ENCODE data around the gene PRPF39.

DNA sequence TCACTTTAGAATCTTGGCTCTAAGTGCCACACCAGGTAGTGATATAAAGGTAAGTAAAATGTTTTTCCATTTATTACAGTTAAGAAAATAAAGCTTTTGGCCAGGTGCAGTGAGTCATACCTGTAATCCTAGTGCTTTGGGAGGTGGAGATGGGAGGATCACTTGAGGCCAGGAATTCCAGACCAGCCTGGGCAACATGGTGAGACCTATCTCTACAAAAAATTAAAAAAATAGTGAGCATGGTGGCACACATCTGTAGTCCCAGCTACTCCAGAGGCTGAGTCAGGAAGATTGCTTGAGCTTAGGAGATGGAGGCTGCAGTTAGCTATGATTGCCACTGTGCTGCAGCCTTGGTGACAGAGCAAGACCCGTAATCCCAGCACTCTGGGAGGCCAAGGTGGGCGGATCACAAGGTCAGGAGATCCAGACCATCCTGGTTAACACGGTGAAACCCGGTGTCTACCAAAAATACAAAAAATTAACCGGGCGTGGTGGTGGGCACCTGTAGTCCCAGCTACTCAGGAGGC, 56.8 kb downstream of the PRPF39 start:
- TF ChIP-seq POLR2A (IDR thresholded peaks at IDR 0.05): no peak
- TF ChIP-seq, protein P1, sequence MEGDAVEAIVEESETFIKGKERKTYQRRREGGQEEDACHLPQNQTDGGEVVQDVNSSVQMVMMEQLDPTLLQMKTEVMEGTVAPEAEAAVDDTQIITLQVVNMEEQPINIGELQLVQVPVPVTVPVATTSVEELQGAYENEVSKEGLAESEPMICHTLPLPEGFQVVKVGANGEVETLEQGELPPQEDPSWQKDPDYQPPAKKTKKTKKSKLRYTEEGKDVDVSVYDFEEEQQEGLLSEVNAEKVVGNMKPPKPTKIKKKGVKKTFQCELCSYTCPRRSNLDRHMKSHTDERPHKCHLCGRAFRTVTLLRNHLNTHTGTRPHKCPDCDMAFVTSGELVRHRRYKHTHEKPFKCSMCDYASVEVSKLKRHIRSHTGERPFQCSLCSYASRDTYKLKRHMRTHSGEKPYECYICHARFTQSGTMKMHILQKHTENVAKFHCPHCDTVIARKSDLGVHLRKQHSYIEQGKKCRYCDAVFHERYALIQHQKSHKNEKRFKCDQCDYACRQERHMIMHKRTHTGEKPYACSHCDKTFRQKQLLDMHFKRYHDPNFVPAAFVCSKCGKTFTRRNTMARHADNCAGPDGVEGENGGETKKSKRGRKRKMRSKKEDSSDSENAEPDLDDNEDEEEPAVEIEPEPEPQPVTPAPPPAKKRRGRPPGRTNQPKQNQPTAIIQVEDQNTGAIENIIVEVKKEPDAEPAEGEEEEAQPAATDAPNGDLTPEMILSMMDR (IDR thresholded peaks at IDR 0.05): no peak
